ENCODE data around the gene DOCK11. TPM values are rescaled to one million over a fixed set of nuclear protein-coding genes. Genes with fewer than 3 reads are reported as not detected.
A peak's percentile ranks its signal among the peaks of the same experiment; 100 is the strongest.

Gene DOCK11
- total and polyA plus RNA-seq, 2 of the 4 experiments (the other 2 are of a cell fraction), result 3.9 to 13.1 TPM

- BruUV-seq (replicated peaks), result no TSS peak
- Histone ChIP-seq H3K27ac (ENCODE audit: insufficient read depth, low read length) (peak overlapping the region; percentile 57; the same call in 1 of the 2 replicates), H3K14ac (replicated peaks; ENCODE audit: low read depth, low read length) (0 out of 2 replicates have a peak overlapping the region, but pooled peaks have one; percentile 32), H4K20me1 (ENCODE audit: insufficient read depth, low read length) (peaks cover 3% of the 10 kb centered on the region; the same call in 1 of the 2 replicates), H3K23ac (ENCODE audit: low read depth, low read length) (peak overlapping the region; percentile 62; the same call in 1 of the 2 replicates), H3K9me1 (ENCODE audit: insufficient read depth, low read length) (no peaks in the 10 kb centered on the region), H3K4me2 (ENCODE audit: low read depth, low read length) (peak overlapping the region; percentile 61), H3K4ac (ENCODE audit: low read depth, low read length) (peak overlapping the region; percentile 74), H2AK5ac (ENCODE audit: low read depth, low read length) (peak overlapping the region; percentile 54; the same call in 1 of the 2 replicates), H2BK15ac (ENCODE audit: low read depth, low read length) (0 out of 3 replicates have a peak overlapping the region, but pooled peaks have one; percentile 32), H3K4me3 (ENCODE audit: insufficient read depth, low read depth, low read length) (no peak overlapping the region; the same call in 1 of the 2 replicates), H4K5ac (ENCODE audit: low read depth, low read length) (peak overlapping the region; percentile 62), H2AFZ (replicated peaks; ENCODE audit: low read length, poor library complexity) (peak overlapping the region; percentile 82), H4K8ac (ENCODE audit: low read depth in 2 of 2, low read length in 2 of 2) (peak overlapping the region in 1 of 2 experiments; percentile 61; a peak in 3 of 4 replicates), H3K9ac (ENCODE audit: low read depth, low read length) (peak overlapping the region; percentile 49; the same call in 1 of the 2 replicates), H3K27me3 (ENCODE audit: control insufficient read depth, insufficient read depth, low read length) (no peaks in the 10 kb centered on the region), H2BK5ac (ENCODE audit: low read depth, low read length, poor library complexity, severe bottlenecking) (peak overlapping the region; percentile 74), H3K56ac (ENCODE audit: extremely low read depth, insufficient read depth, low read length) (peak overlapping the region; percentile 19; the same call in 1 of the 2 replicates), H2AK9ac (replicated peaks; ENCODE audit: low read depth, low read length, poor library complexity) (no peak overlapping the region), H3K79me1 (ENCODE audit: low read depth in 1 of 2, low read length in 2 of 2) (peaks cover 0 to 8% of the 10 kb centered on the region in 2 experiments; a peak in 1 of 4 replicates), H4K91ac (ENCODE audit: insufficient read depth, low read depth, low read length) (peak overlapping the region; percentile 75), H3K36me3 (ENCODE audit: control insufficient read depth, insufficient read depth, low read length) (no peaks in the 10 kb centered on the region), H2BK20ac (ENCODE audit: low read depth, low read length) (peak overlapping the region; percentile 73; the same call in 1 of the 2 replicates), H3K18ac (ENCODE audit: low read depth, low read length) (peak overlapping the region; percentile 53), H3K4me1 (ENCODE audit: control insufficient read depth, insufficient read depth, low read length) (no peaks in the 10 kb centered on the region; the same call in 1 of the 2 replicates), H2BK120ac (ENCODE audit: low read depth, low read length) (peak overlapping the region; percentile 76), H3K9me3 (ENCODE audit: control insufficient read depth, insufficient read depth, low read length) (no peaks in the 10 kb centered on the region)
- dilution Hi-C loops (cut with HindIII; ENCODE audit: low sequenced_read_pairs, unreplicated experiment) (no loop called here), intact Hi-C loops (cut with micrococcal nuclease) (no loop called here), in situ Hi-C loops (cut with MboI; ENCODE audit: low sequenced_read_pairs) (no loop called here)
- CTCF ChIA-PET, result interaction anchor here (1.5 kb wide), 1 partner anchor 16 kb away, joined by 3 read pairs; no protein-coding TSS in a partner anchor
- WGBS, 2 experiments (ENCODE audit: extremely low coverage in 2 of 2, insufficient read length in 1 of 2), result 40% methylated on average over 1 of the region's 6 CpGs; no CpG with 5 or more reads in 1 of the 2 experiments
- peak; percentile 82 for ATAC-seq (ENCODE audit: low read depth)
- DNase-seq, result peak; percentile 33
- TF ChIP-seq USF2 (IDR thresholded peaks at IDR 0.05; ENCODE audit: low read depth, low read length) (no peak), SMC3 (IDR thresholded peaks at IDR 0.05; ENCODE audit: low read depth, low read length) (no peak), CTCF (conservative IDR thresholded peaks at IDR 0.05; ENCODE audit: low read depth, low read length) (peak; percentile 36), NFE2L2 (IDR thresholded peaks at IDR 0.05; ENCODE audit: low read depth, low read length) (no peak)
- POLR2A ChIA-PET (ENCODE audit: unreplicated experiment), result no interaction called here
These were observed 41.3 kb downstream of the DOCK11 start for GRCh38 chrX:118536687-118537461.
